ENCODE measurements around the gene ST8SIA1.
"Not testable (repeated sequence)": the region's sequence is repeated elsewhere in the genome, so short reads cannot be mapped to it uniquely, and the experiment has no call there.

ST8SIA1 gene

GRCh38 chr12:22149286-22149685, 185.2 kb downstream of the ST8SIA1 start:
- DNase-seq, result not testable (repeated sequence)

DNA sequence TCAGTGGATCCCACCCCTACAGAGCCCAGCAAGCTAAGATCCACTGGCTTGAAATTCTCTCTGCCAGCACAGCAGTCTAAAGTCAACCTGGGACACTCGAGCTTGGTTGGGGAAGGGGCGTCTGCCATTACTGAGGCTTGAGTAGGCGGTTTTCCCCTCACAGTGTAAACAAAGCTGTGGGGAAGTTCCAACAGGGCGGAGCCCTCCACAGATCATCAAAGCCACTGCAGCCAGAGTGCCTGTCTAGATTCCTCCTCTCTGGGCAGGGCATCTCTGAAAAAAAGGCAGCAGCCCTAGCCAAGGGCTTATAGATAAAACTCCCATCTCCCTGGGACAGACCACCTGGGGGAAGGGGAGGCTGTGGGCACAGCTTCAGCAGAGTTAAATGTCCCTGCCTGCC, 187.8 kb downstream of the ST8SIA1 start:
- DNase-seq, result not testable (repeated sequence)
